Gastrocnemius medialis (tissue), 4 donors: ENCODE results near the gene RAD51B.

Experiments used
- CTCF ChIP-seq, 5 experiments: fragments of 450-650 bp in 3 of 5; fragments of 200-600 bp in 2 of 5; sonication (generic) in 2 of 5; IDR thresholded peaks in 4 of 5; conservative IDR thresholded peaks in 1 of 5; 1 replicate in 4 of 5; 2 replicates in 1 of 5; pipeline ENCODE4 v1.5.1; 2016 to 2019; ENCODE audit warnings: antibody characterized with exemption in 5 of 5, mild to moderate bottlenecking in 3 of 5, moderate library complexity in 3 of 5
- POLR2A ChIP-seq, 2 donors: fragments of 450-650 bp; IDR thresholded peaks; one replicate each; pipeline ENCODE4 v1.6.1; 2017; ENCODE audit warnings: antibody characterized with exemption in 2 of 2, mild to moderate bottlenecking in 2 of 2, moderate library complexity in 2 of 2

DNA sequence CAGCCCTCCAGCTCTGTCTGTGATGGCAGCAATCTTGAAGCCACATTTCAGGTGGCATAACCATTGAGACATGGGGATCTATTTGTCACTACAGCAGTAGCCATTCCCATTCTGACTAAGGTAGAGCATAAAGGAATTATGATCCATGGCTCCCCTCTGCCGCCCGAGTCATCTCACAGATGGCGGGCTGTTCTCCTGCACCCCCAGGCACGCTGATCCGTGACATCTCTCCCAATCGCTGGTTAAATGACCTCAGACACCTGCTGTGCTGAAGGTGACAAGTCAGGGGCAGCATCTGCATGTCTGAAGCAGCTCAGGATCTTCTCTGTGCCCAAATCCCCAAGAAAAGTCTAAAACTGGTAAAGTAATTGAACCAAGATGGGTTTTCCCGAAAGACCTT, 849.0 kb downstream of the RAD51B start:
- TF ChIP-seq CTCF (IDR thresholded peaks at IDR 0.05 in 4 of 5, conservative IDR thresholded peaks at IDR 0.05 in 1 of 5), result no peak
- TF ChIP-seq POLR2A (IDR thresholded peaks at IDR 0.05), result no peak
